Tibial nerve (tissue), 4 donors: Measurements from ENCODE around the gene GARRE1.

Experiments used
- EP300 ChIP-seq, 2 donors: sonication (generic); formaldehyde crosslinking; IDR thresholded peaks; one replicate each; pipeline ENCODE4 v1.6.1; 2017; ENCODE audit warnings: antibody characterized with exemption in 2 of 2, mild to moderate bottlenecking in 1 of 2
- POLR2A ChIP-seq, 2 donors: fragments of 450-650 bp; IDR thresholded peaks; one replicate each; pipeline ENCODE4 v1.6.1; 2017; ENCODE audit warnings: antibody characterized with exemption in 2 of 2, mild to moderate bottlenecking in 2 of 2, moderate library complexity in 2 of 2
- TF ChIP-seq, protein P1 (sequence below), 5 experiments: fragments of 200-600 bp in 3 of 5; fragments of 450-650 bp in 2 of 5; sonication (generic) in 3 of 5; IDR thresholded peaks; one replicate each; pipeline ENCODE4 v1.5.1; 2016 to 2019; ENCODE audit warnings: antibody characterized with exemption in 5 of 5, mild to moderate bottlenecking in 3 of 5, moderate library complexity in 2 of 5

DNA sequence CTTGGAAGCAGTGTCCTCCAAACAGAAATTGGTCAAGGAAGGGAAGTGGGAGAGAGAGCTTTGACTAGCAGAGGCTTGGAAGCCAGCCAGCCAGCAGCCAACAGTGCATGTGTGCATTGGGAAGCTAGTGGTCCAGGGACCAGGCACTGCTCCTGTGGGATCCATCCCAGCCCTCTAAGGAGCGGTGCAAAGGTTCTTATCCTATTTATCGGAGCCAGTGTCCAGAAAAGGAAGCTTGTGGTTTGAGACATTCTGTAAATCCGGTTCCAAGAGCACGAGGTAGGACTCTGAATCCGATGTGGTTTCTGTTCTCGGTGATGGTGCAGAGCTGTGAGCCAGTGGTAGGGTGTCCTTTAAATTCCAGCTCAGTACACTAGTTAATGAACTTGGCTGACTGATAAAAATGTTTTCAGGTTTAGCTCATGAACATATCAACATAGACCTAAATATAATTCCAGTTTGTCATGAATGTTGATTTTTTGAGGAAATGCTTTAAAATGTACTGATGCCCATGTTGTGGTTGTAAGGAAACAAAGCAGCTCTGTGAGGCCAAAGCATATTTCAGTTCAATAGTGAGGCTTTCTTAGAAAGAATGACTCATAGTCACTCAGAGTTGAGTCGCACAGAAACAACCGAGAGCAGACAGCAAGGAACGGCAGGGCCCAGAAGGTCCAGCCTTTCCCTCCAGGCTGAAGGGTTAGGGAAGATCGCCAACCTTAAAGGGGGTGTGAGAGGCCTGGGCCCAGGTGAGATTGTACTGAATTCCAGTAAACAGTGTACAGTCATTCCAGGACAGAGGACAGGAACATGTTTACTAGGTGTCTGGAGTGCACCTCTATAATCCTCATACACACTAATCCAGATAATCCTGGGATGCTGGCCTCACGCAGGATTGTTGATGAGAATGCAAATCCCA, 21.5 kb upstream of the GARRE1 start:
- no peak for TF ChIP-seq POLR2A (IDR thresholded peaks at IDR 0.05)
- TF ChIP-seq, protein P1, sequence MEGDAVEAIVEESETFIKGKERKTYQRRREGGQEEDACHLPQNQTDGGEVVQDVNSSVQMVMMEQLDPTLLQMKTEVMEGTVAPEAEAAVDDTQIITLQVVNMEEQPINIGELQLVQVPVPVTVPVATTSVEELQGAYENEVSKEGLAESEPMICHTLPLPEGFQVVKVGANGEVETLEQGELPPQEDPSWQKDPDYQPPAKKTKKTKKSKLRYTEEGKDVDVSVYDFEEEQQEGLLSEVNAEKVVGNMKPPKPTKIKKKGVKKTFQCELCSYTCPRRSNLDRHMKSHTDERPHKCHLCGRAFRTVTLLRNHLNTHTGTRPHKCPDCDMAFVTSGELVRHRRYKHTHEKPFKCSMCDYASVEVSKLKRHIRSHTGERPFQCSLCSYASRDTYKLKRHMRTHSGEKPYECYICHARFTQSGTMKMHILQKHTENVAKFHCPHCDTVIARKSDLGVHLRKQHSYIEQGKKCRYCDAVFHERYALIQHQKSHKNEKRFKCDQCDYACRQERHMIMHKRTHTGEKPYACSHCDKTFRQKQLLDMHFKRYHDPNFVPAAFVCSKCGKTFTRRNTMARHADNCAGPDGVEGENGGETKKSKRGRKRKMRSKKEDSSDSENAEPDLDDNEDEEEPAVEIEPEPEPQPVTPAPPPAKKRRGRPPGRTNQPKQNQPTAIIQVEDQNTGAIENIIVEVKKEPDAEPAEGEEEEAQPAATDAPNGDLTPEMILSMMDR (IDR thresholded peaks at IDR 0.05), result no peak
- peak in 1 of 2 donors; percentile 77 for TF ChIP-seq EP300 (IDR thresholded peaks at IDR 0.05)
